Endothelial cell of umbilical vein (primary cell): ENCODE data around the gene METTL16. TPM values are rescaled to one million over a fixed set of nuclear protein-coding genes. Genes with fewer than 3 reads are reported as not detected.

Source experiments
- BruUV-seq: library from RNA; stranded (reverse); fragments of 400-500 nt; replicated peaks from 2 replicates; lab custom pipeline; 2021; lab: Mats Ljungman, UMichigan
- CTCF ChIA-PET: fragments of 300-600, 350-600 bp; sonication (Branson Sonifier 250); formaldehyde crosslinking; loops from one replicate; lab custom pipeline; 2021; ENCODE audit warnings: antibody characterized with exemption, inconsistent platforms; lab: Charles Lee
- POLR2A ChIA-PET: fragments of 300-600, 350-600 bp; sonication (Branson Sonifier 250); formaldehyde crosslinking; loops from one replicate; lab custom pipeline; 2021; ENCODE audit warnings: antibody characterized with exemption, inconsistent platforms; lab: Charles Lee
- DNase-seq: peaks from one replicate; pipeline ENCODE4 v3.0.0-alpha.2; 2011; ENCODE audit warnings: low read depth, low spot score
- FAIRE-seq: peaks from 2 replicates; lab custom pipeline; 2011; peaks lifted over from hg19 to GRCh38; lab: Jason Lieb, UNC
- H2AFZ ChIP-seq: 2 replicates; pipeline ENCODE4 v1.6.0; 2012; ENCODE audit warnings: low read depth, low read length, control low read depth, inconsistent platforms
- H3K27ac ChIP-seq: 2 replicates; pipeline ENCODE4 v1.5.1; 2011; ENCODE audit warnings: low read depth, mild to moderate bottlenecking, control low read depth, low read length, moderate library complexity; ENCODE audit not compliant: insufficient read depth
- H3K27me3 ChIP-seq, 2 experiments: 2 replicates each; pipeline versions ENCODE4 v1.6.0 to v1.6.1; 2011; ENCODE audit warnings: low read length in 2 of 2, mixed read lengths in 1 of 2; ENCODE audit not compliant: control insufficient read depth in 2 of 2, insufficient read depth in 2 of 2
- H3K36me3 ChIP-seq, 2 experiments: 2 replicates in 1 of 2; 3 replicates in 1 of 2; pipeline ENCODE4 v1.5.1; 2011; ENCODE audit warnings: low read length in 2 of 2, mild to moderate bottlenecking in 1 of 2, moderate library complexity in 1 of 2; ENCODE audit not compliant: control insufficient read depth in 2 of 2, insufficient read depth in 2 of 2; ENCODE audit errors: extremely low read depth in 1 of 2
- H3K4me1 ChIP-seq: 3 replicates; pipeline ENCODE4 v1.5.1; 2011; ENCODE audit warnings: mild to moderate bottlenecking, low read length; ENCODE audit not compliant: control insufficient read depth, insufficient read depth; ENCODE audit errors: extremely low read depth
- H3K4me2 ChIP-seq: 2 replicates; pipeline ENCODE4 v1.6.1; 2011; ENCODE audit warnings: low read length, control low read depth, mixed read lengths; ENCODE audit not compliant: insufficient read depth
- H3K4me3 ChIP-seq, 3 experiments: fragments of 200-600 bp in 1 of 3; sonication (generic), shearing (Covaris generic) in 1 of 3; replicated peaks in 1 of 3; 2 replicates each; pipeline ENCODE4 v1.5.1; 2011 to 2016; ENCODE audit warnings: control low read depth in 3 of 3, low read length in 3 of 3, mild to moderate bottlenecking in 2 of 3, inconsistent platforms in 1 of 3, low read depth in 1 of 3, moderate library complexity in 1 of 3; ENCODE audit not compliant: insufficient read depth in 1 of 3
- H3K79me2 ChIP-seq: 2 replicates; pipeline ENCODE4 v1.6.0; 2012; ENCODE audit warnings: low read length, inconsistent platforms; ENCODE audit not compliant: control insufficient read depth, insufficient read depth
- H3K9ac ChIP-seq: replicated peaks from 2 replicates; pipeline ENCODE3; 2011; ENCODE audit warnings: low read length, control low read depth; ENCODE audit not compliant: insufficient read depth; ENCODE audit errors: extremely low read depth
- H3K9me1 ChIP-seq: replicated peaks from 3 replicates; pipeline ENCODE4 v1.6.0; 2011; ENCODE audit warnings: mild to moderate bottlenecking, low read length; ENCODE audit not compliant: control insufficient read depth, insufficient read depth; ENCODE audit errors: extremely low read depth
- H3K9me3 ChIP-seq: replicated peaks from 2 replicates; pipeline ENCODE4 v1.5.1; 2012; ENCODE audit warnings: low read length, inconsistent platforms; ENCODE audit not compliant: control insufficient read depth, insufficient read depth
- H4K20me1 ChIP-seq: replicated peaks from 2 replicates; pipeline ENCODE3; 2011; ENCODE audit warnings: mild to moderate bottlenecking, low read length; ENCODE audit not compliant: control insufficient read depth, insufficient read depth; ENCODE audit errors: extremely low read depth
- CTCF ChIP-seq, 2 donors: IDR thresholded peaks; 1 replicate in 1 of 2; 2 replicates in 1 of 2; pipeline ENCODE4 v1.5.1; 2011; ENCODE audit warnings: low read length in 2 of 2, mild to moderate bottlenecking in 2 of 2, moderate library complexity in 2 of 2, control low read depth in 1 of 2, inconsistent platforms in 1 of 2, low read depth in 1 of 2; ENCODE audit not compliant: insufficient read depth in 1 of 2; ENCODE audit errors: extremely low read depth in 1 of 2
- EZH2 ChIP-seq: IDR thresholded peaks from 2 replicates; pipeline ENCODE4 v1.6.1; 2012; ENCODE audit warnings: borderline replicate concordance, low read depth, mild to moderate bottlenecking, moderate library complexity, low read length, inconsistent platforms; ENCODE audit not compliant: severe bottlenecking
- FOS ChIP-seq: IDR thresholded peaks from 2 replicates; pipeline ENCODE4 v1.6.1; 2011; ENCODE audit warnings: mild to moderate bottlenecking, low read length, moderate library complexity, borderline replicate concordance; ENCODE audit not compliant: insufficient read depth
- GATA2 ChIP-seq: IDR thresholded peaks from 2 replicates; pipeline ENCODE4 v1.7.0; 2011; ENCODE audit warnings: low read depth, mild to moderate bottlenecking, moderate library complexity, mixed read lengths, low read length; ENCODE audit not compliant: insufficient read length, insufficient read depth
- JUN ChIP-seq: IDR thresholded peaks from 2 replicates; pipeline ENCODE4 v1.6.1; 2011; ENCODE audit warnings: borderline replicate concordance, low read depth; ENCODE audit not compliant: insufficient read length, insufficient read depth
- MYC ChIP-seq: IDR thresholded peaks from one replicate; pipeline ENCODE4 v1.6.1; 2011; ENCODE audit warnings: mild to moderate bottlenecking, low read depth, low read length
- POLR2A ChIP-seq: IDR thresholded peaks from 2 replicates; pipeline ENCODE4 v1.6.1; 2012; ENCODE audit warnings: low read depth, mild to moderate bottlenecking, control low read depth, low read length
- POLR2AphosphoS5 ChIP-seq: IDR thresholded peaks from 2 replicates; pipeline ENCODE4 v1.6.1; 2012; ENCODE audit warnings: low read depth, mild to moderate bottlenecking, control low read depth, low read length, moderate library complexity; ENCODE audit not compliant: insufficient read depth
- dilution Hi-C: fragments of 300-500 bp; cut with MboI; formaldehyde crosslinking; loops from one replicate; pipeline ENCODE4 v1.15.0; 2019; ENCODE audit warnings: low sequenced_read_pairs; ENCODE audit not compliant: extremely low pct_ligation_motif_present
- intact Hi-C: fragments of 100-400 bp; cut with micrococcal nuclease; formaldehyde crosslinking; loops from one replicate; pipeline ENCODE4 v1.10.0; 2022
- polyA plus RNA-seq, 4 experiments: library from polyadenylated mRNA; depleted of rRNA in 3 of 4; stranded (reverse) in 3 of 4; unstranded in 1 of 4; fragments of >200 nt; gene quantifications; 2 replicates each; pipeline versions ENCODE4 v1.2.1 to v1.2.3, GENCODE V29; 2011 to 2012; ENCODE audit warnings: missing spikeins in 1 of 4
- total RNA-seq: library from RNA; stranded (reverse); gene quantifications from 2 replicates; pipeline ENCODE4 v1.2.3, GENCODE V29; 2021
- TF ChIP-seq, protein P1 (sequence below): IDR thresholded peaks from 2 replicates; pipeline ENCODE4 v1.6.1; 2011; ENCODE audit not compliant: insufficient read depth, insufficient read length

METTL16 gene
- total and polyA plus RNA-seq, 2 donors (not counting 3 experiments of a cell fraction or from before 2014, with no cell fraction given), result 11.0 to 24.7 TPM

GRCh38 chr17:2395258-2396181 lies 116.2 kb downstream of the METTL16 start:
- H3K4me3 ChIP-seq, result no peak overlapping the region

More at GRCh38 chr17:2395258-2396181, 116.2 kb downstream of the METTL16 start:
- Histone ChIP-seq H3K79me2 (peaks cover 24% of the 10 kb centered on the region), H3K9ac (peak overlapping the region; percentile 37), H3K27ac (peak overlapping the region; percentile 63), H2AFZ (no peak overlapping the region), H3K27me3 (no peaks in the 10 kb centered on the region), H4K20me1 (no peaks in the 10 kb centered on the region), H3K9me1 (no peaks in the 10 kb centered on the region), H3K36me3 (no peaks in the 10 kb centered on the region), H3K9me3 (no peaks in the 10 kb centered on the region), H3K4me2 (peak overlapping the region; percentile 10), H3K4me1 (peaks cover 45% of the 10 kb centered on the region)
- POLR2A ChIA-PET, result no interaction called here
- FAIRE-seq (peak; percentile 59), DNase-seq (peak; percentile 23)
- dilution Hi-C loops (no loop called here), intact Hi-C loops (loop anchor here (1.0 kb wide), 1 partner anchor 13 kb away; no protein-coding TSS in a partner anchor)
- CTCF ChIA-PET, result interaction anchor here (0.6 to 1.1 kb wide), 2 partner anchors 13 to 21 kb away, joined by 3 to 12 read pairs; no protein-coding TSS in a partner anchor
- TF ChIP-seq POLR2A (no peak), CTCF (IDR thresholded peaks at IDR 0.05; ENCODE audit: extremely low read depth in 1 of 2, insufficient read depth in 1 of 2, low read depth in 1 of 2, low read length in 2 of 2) (no peak), MYC (no peak), GATA2 (no peak), JUN (no peak), POLR2AphosphoS5 (no peak), EZH2 (no peak), FOS (no peak)
- TF ChIP-seq, protein P1, sequence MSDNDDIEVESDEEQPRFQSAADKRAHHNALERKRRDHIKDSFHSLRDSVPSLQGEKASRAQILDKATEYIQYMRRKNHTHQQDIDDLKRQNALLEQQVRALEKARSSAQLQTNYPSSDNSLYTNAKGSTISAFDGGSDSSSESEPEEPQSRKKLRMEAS, result no peak
- BruUV-seq, result no TSS peak
